HG03442 (cell line): ENCODE results near the gene ESX1.
"Not testable (repeated sequence)": the region's sequence is repeated elsewhere in the genome, so short reads cannot be mapped to it uniquely, and the experiment has no call there.

Experiments
- ATAC-seq: cut with Tn5 transposase; IDR thresholded peaks from one replicate; pipeline ENCODE4 v1.9.1; 2021; ENCODE audit warnings: mild to moderate bottlenecking, moderate library complexity; ENCODE audit not compliant: unreplicated experiment

Gene ESX1

DNA sequence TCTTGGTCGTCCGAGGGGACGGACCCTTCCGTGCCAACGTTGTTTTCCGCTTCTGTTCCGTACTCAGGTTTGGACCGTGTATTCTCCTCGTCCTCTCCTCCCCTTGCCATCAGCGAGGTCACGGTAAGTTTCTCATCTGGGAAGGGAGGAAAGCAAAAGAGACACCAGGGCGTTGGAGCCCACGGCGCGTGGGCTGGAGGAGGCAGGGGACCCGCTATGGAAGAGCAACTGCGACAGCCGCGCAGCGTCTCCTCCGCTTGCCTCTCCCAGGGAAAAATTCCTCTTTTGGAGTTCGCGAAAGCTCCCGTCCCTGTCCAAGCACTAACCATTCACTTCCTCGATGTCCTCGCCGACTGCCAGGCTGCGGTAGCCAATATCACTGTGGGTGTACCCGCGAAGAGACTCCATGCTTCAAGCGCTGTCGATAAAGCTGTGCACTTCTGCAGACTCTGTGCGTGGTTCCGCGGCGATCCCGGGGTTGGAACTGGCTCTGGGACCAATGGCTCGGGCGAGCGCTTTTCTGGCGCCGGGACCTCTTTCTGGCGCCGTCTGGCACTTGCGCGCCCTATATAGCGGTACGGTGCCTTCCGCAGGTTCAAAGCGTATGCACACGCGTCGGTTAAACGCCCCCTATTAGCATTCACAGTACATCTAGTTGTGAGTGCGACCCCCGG, at the start of gene ESX1:
ESX1 (minus strand) TSS at position 492 of the 674 bp plus-strand sequence; CDS start at position 408, 84 bp downstream.
- no peak for ATAC-seq

DNA sequence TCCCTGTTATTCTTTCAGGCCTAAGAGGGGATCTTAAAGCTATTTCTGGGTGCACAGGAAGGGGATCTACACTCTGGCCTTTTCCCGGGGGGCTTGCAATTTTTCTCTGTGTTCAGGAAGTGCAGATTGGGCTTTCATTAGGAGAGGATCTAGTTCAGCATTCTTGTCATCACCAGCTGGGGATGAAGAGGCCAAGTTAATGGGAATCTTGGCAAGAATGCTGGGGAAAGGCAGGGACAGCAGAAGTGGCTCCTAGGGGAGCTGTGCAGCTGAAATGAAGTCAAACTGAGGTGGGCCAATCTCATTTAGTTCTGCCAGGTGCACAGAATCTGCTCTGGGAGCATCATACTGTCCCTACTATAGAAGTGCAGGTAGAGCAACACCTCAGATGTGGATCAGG, 40.9 kb upstream of the ESX1 start:
- ATAC-seq: no peak

DNA sequence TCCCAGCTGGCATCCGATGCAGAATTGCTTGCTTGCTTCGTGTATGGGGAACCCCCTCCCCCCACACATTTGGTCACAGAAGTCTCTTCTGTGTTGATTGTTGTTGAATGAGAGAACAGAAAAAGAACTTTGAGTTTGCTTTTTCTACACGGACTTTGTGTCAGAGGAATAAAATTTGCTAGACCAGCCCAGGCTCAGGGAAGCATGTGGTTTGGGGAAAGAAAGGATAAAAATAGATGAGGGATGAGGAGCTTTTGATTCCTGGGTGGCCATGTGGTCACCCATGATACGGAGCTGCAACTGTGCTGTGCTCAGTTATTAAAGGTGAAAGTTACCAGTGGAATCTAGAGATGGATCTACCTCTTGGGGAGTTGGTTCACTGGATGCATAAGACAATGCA, 34.2 kb upstream of the ESX1 start:
- ATAC-seq: no peak

DNA sequence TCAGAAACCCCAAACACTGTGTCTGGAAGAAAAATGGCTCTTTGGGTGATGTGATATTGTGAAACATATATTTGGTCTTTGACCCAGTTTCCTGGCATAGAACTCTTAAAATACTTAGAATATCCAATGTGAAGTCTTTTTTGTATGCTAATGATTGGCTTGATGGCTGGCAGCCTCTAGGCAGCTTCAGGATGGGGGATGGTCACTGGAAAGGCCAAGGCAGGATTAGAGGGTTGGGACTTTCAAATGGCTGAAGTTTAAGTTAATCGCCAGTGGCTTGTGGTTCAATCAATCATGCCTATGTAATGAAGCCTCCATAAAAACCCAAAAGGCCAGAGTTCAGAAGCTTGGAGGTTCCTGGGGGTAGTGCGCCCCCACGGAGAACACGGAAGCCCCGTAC, 33.5 kb upstream of the ESX1 start:
- no peak for ATAC-seq

DNA sequence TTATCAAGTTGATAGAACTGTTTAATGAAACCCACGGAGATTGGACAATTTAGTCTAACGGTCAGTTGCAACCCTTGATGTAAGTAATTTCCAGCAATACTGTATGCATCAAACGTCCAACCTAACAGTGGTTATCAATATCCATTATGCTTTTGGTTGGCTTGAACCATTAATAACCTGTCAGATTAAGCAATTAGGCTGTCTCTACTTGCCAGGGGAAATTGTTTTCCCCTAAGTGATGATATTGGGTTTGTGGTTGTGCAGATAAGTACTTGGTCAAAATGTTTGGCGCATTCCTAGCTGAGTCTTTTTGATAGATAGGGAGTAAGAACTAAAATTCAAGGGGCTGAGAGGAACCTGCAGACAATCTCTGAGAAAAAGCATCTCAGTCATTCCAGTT, 30.5 kb upstream of the ESX1 start:
- ATAC-seq: no peak

DNA sequence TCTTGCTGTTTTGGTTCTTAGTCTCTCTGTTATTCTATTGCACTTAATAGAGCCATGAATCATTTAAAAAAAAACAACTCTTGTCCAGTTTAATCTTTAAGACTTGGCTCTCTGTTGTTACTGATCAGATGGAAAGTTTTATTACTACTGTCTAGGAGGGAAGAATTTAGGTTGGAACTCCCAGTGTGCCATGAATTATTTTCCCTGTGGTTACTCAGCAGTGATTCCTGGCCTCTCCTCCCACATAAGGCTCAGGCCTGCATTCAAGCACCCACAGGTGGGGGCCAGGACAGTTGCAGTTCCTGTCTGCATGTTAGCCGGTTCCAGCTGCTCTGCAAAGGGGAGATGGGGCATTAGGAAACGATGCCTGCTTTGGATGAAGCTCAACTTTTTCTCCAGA, 29.8 kb upstream of the ESX1 start:
- ATAC-seq: no peak

DNA sequence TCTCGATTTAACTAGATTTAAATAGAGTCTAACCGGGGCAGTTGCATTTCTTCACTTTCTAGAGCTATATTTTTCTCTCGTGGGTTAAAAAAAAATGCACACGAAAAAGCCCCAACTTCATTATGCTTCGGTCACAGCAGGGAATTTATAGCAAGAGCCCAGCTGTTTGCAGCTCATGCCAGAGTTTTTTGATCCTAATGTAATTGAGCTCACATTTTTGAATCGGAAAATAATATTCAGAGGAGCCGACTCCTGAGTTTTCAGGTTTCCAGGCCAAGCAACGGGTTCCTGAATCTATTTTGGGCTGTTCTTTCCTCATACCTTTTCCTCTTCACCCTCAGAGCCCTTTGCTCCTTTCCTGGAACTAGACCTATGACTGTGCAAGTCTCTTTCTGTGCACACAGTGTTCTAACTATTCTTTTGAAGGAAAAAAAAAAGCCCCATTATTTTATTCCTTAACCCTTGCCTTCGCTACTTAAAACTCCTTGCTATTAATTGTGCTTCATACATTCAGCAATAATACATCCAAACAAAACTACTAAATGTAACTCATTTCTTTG, 27.5 kb upstream of the ESX1 start:
- no peak for ATAC-seq

DNA sequence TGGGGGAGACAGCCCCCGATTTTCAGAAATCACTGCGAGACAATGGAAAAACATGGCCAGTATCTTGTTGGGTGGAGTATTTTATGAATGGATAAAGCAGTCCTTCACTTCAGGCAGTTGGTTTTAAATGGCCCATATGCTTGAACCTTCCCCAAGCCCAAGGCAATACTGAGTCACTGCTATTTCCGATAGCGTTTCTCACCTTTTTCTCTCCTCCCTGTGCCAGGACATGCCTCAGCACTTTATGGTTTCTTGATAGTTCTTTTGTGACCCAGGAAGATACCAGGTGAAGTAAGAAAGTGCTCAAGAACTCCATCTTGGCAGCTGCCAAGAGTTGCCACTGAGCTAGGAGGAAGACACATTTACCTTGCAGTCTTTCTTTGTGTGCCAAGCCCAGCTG, 26.8 kb upstream of the ESX1 start:
- no peak for ATAC-seq

DNA sequence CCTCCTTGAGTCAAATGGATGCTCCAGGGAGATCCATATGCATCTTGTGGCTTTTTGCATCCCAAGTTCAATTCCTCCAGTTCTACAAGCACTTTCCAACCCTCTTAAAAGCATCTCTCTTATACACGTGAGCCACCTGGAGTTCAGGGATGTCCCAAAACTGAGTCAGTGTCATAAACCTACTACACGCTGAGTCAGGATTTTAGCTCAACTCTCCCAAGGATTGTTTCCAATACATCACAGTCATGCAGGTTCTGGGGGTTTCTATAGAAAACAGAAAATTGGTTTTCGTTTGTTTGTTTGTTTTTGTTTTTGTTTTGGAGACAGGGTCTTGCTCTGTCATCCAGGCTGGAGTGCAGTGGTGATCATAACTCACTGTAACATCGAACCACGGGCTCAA, 25.9 kb upstream of the ESX1 start:
- no peak for ATAC-seq

DNA sequence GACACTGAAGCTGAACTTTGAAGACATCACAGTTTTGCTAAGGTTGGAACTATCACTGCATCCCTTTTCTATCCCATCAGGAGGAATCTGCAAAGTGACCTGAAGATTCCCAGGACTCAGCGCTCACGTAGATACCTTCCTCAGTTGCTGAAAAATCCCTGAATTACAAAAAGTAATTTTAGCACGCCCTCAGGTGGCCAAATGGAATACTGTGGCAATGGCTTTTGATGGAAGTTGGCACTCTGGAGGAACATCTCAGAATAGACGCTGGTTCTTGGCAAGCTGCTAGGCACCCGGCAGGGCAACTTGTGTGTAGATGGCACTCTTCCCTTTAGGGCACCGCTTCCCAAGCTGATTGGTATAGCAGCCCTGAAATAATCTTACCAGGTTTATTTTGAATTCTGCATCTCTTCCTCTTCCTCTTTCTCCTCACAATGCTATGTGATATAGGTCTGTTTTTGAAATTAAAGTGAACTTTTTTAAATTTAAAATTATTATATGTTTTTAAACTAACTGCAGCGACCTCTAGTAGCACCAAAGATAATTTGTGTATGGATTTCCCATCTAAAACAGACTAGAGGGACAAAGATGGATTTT, 16.3 kb upstream of the ESX1 start:
- ATAC-seq: no peak

DNA sequence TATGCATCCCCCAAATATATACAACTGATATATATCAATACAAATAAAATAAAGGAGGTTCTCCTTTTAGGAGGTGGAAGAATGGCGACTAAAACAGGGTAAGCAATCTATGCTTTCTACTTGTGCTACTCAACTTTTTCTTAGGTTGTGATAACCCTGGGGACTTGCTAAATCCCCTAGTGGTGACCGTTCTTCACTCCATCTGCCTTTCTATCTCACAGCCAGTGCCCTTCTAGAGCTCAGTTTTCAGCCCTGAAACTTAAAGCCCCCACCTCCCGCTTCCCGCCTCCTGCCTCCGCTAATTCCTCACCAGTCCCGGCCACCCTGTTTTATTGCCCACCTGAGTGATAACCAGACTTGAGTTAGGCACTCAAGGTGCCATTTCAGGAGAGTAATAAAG, 15.5 kb upstream of the ESX1 start:
- no peak for ATAC-seq

DNA sequence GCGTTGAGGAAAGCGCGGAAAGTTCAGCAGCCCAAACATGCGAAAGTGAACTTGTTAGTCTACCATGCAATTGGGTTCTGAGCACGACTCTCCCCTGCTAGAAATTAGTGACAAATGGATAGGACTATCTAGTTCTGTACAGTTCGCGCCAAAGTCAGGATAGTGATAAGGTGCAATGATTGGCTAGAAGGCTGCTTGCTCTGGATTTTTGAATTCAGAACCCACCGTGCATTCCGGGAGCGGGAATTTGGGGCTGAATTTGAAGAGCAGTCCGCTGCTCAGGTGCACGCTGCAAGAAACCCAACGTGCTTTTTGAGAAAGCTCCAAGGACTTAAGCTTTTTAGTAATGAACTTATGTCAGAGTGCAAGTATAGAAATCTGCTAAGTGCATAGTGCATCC, 732 bp upstream of the ESX1 start:
- no peak for ATAC-seq

DNA sequence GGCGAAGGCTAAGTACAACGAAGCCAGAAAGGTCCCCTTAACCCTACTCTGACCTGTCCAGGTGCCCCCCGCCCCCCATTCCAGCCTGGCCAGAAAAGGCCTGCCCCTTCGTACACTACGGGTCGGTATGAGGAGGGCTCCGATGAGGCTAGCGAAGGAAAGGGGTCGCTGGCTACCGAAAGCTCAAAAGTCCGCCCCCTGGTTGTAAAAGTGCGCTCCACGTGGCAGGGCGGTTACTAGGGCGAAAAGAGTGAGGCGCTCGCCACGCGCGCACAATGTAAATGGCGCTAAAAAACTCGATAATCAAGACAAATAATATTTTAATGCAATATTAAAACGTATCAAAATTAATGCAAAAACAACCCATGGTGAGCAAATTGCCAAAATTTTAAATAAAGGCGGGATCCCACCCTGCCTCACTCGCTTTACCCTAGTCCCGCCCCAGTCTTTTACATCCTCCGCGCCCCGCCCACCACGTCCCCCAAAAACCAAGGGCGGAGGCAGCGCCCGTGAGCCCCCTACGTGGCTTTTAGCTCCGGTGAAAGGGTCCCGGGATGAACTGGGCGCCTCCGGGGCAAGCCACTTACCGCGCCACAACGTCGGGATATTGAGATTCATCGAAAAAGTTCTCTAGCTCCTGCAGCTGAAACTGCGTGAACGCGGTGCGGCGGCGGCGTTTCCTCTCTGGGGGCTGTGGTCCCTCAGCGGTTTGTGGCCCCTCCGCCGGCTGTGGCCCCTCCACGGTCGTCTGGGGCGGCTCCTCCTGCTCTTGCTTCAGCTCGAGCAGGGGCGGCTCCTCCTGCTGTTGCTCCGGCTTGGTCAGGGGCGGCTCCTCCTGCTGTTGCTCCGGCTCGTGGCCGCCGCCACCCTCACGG, 929 bp downstream of the ESX1 start:
- ATAC-seq: no peak

DNA sequence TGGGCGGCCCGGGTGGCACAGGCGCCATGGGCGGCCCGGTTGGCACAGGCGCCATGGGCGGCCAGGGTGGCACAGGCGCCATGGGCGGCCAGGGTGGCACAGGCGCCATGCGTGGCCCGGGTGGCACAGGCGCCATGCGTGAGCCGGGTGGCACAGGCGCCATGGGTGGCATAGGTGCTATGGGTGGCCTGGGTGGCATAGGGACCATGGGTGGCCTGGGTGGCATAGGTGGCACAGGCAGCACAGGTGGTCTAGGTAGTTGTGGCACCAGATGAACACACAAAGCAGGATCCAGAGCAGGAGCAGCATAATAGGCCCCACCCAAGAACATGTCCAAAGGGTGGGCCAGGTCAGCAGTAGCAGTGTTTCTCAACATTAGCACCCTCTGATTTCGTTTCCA, 4.3 kb downstream of the ESX1 start:
- ATAC-seq: no peak

DNA sequence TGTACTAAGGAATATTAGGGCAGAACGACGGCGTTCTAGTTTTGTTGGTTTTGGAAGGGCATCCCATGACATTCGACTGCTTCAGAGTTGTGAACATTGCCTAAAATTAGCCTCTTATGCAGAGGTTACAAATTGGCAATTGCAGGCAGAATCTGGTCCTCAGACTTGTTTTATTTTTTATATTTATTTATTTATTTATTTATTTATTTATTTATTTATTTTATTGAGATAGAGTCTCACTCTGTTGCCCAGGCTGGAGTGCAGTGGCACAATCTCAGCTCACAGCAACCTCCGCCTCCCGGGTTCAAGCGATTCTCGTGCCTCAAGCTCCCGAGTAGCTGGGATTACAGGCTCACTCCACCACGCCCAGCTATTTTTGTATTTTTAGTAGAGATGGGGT, 24.7 kb downstream of the ESX1 start:
- ATAC-seq: not testable (repeated sequence)

DNA sequence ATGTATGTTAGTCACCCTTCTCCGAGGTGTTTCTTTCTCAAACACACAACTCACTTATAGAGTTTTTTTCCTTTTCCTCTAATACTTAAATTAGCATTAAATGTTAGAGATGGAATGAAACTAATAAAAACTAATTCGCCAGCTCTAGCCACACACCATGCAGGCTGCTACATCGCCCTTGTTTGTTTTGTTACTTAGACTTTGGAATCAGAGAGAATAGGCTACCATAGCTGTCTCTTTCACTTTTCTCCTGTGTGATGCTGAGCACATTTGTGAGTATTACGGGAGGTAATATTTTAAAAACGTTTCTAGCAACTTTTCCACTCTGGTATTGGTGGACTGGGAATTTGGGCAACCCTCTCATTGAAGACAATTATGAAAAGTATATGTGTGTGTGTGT, 43.5 kb downstream of the ESX1 start:
- ATAC-seq: no peak

DNA sequence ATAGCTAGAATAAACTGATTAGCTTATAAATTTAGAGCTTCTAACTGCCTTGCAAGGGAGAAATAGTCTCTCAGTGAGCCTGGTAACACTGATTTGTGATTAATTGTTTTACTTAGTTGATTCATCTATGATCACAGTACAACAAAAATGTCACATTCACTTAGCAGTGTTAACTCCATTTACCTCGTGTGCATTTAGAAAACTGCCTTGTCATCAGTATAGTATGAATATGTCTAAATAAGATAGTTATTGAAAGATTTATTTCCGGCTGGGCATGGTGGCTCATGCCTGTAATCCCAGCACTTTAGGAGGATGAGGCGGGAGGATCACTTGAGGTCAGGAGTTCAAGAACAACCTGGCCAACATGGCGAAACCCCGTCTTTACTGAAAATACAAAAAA, 49.2 kb downstream of the ESX1 start:
- ATAC-seq: no peak
